Astrocyte (in vitro differentiated cells and primary cell): Measurements from ENCODE around the gene LYRM4. TPM values are rescaled to one million over a fixed set of nuclear protein-coding genes. Genes with fewer than 3 reads are reported as not detected.

Experiments
- DNase-seq: peaks from one replicate; pipeline ENCODE4 v3.0.0-alpha.2; 2010; ENCODE audit warnings: low read depth
- FAIRE-seq: peaks from 2 replicates; lab custom pipeline; 2011; peaks lifted over from hg19 to GRCh38; lab: Jason Lieb, UNC
- H2AFZ ChIP-seq: 2 replicates; pipeline ENCODE4 v1.6.0; 2012; ENCODE audit warnings: low read depth, low read length, inconsistent platforms
- H3K27ac ChIP-seq: 2 replicates; pipeline ENCODE4 v1.5.1; 2011; ENCODE audit warnings: low read depth, low read length, inconsistent platforms
- H3K27me3 ChIP-seq: 2 replicates; pipeline ENCODE4 v1.6.0; 2011; ENCODE audit warnings: low read length, inconsistent platforms; ENCODE audit not compliant: insufficient read depth
- H3K36me3 ChIP-seq: 2 replicates; pipeline ENCODE4 v1.5.1; 2011; ENCODE audit warnings: low read length, inconsistent platforms; ENCODE audit not compliant: insufficient read depth
- H3K4me1 ChIP-seq: 2 replicates; pipeline ENCODE4 v1.5.1; 2011; ENCODE audit warnings: low read length, inconsistent platforms; ENCODE audit not compliant: insufficient read depth
- H3K4me2 ChIP-seq: 2 replicates; pipeline ENCODE4 v1.6.0; 2012; ENCODE audit warnings: low read length, inconsistent platforms
- H3K4me3 ChIP-seq: 2 replicates; pipeline ENCODE4 v1.5.1; 2011; ENCODE audit warnings: low read depth, mild to moderate bottlenecking, low read length, inconsistent platforms; ENCODE audit not compliant: insufficient read depth
- H3K79me2 ChIP-seq: 2 replicates; pipeline ENCODE4 v1.6.0; 2012; ENCODE audit warnings: mild to moderate bottlenecking, low read length, inconsistent platforms; ENCODE audit not compliant: insufficient read depth
- H3K9ac ChIP-seq: 2 replicates; pipeline ENCODE4 v1.6.0; 2012; ENCODE audit warnings: mild to moderate bottlenecking, low read length, inconsistent platforms
- H3K9me3 ChIP-seq: 2 replicates; pipeline ENCODE4 v1.5.1; 2012; ENCODE audit warnings: low read depth, mild to moderate bottlenecking, low read length, inconsistent platforms; ENCODE audit not compliant: insufficient read depth
- H4K20me1 ChIP-seq: 2 replicates; pipeline ENCODE4 v1.6.0; 2012; ENCODE audit warnings: low read length, inconsistent platforms; ENCODE audit not compliant: insufficient read depth
- H3K27ac Mint-ChIP-seq: one replicate; pipeline ENCODE4 v1.8.0; 2021; ENCODE audit warnings: mild to moderate bottlenecking, mixed read lengths; ENCODE audit not compliant: unreplicated experiment
- H3K27me3 Mint-ChIP-seq: one replicate; pipeline ENCODE4 v1.8.0; 2021; ENCODE audit warnings: low read depth, mixed read lengths; ENCODE audit not compliant: unreplicated experiment
- H3K36me3 Mint-ChIP-seq: one replicate; pipeline ENCODE4 v1.8.0; 2021; ENCODE audit warnings: low read depth, mixed read lengths; ENCODE audit not compliant: unreplicated experiment
- H3K4me1 Mint-ChIP-seq: one replicate; pipeline ENCODE4 v1.8.0; 2021; ENCODE audit warnings: low read depth, mixed read lengths; ENCODE audit not compliant: unreplicated experiment
- H3K4me3 Mint-ChIP-seq: one replicate; pipeline ENCODE4 v1.8.0; 2021; ENCODE audit warnings: mild to moderate bottlenecking, moderate library complexity, mixed read lengths; ENCODE audit not compliant: unreplicated experiment
- H3K9me3 Mint-ChIP-seq: one replicate; pipeline ENCODE4 v1.8.0; 2021; ENCODE audit warnings: mild to moderate bottlenecking, mixed read lengths; ENCODE audit not compliant: unreplicated experiment
- CTCF ChIP-seq: IDR thresholded peaks from 2 replicates; pipeline ENCODE4 v1.5.1; 2011; ENCODE audit warnings: low read depth, mild to moderate bottlenecking, inconsistent platforms, low read length, moderate library complexity; ENCODE audit not compliant: insufficient read depth
- EZH2 ChIP-seq: IDR thresholded peaks from 2 replicates; pipeline ENCODE4 v1.6.1; 2012; ENCODE audit warnings: mild to moderate bottlenecking, low read length, inconsistent platforms; ENCODE audit not compliant: insufficient read depth
- total RNA-seq: library from RNA; stranded (reverse); gene quantifications from 2 replicates; pipeline ENCODE4 v1.2.1, GENCODE V29; 2021

LYRM4 gene
- total RNA-seq, 1 donor from 2014 or later: 39.1 TPM

DNA sequence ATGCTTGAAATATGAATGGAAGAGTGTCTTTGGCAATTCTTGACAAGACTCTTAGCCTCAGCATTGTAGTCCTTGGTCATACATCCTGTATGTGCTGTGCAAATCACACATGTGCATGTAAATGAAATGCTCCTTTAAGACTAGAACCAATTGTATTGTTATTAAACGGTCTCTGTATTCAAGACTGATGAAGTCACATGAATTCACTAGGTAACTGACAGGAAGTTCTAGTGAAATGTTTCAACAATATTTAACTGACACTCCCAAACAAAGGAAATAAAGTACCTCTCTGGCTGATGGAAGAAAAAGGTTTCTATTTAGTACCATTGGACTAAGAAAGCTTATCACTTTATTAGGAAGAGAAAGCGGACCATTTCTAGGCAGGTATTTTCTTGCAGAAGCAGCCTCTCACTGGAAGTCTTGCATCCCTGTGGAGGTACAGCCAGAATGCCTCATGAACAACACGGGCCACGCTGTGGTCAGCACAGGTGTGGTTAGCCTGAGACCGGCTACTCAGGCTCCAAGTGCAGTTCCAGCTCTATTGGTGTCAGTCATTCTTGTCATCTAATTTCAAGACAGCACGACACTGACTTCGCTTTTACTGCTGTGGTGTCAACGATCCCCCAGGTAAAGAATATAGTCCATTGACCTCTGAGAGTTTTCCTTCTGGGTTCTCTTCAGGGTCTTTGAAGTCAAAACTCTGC is 158.3 kb downstream of the LYRM4 start:
- no peak overlapping the region for H3K9ac ChIP-seq
- no peaks in the 10 kb centered on the region for H4K20me1 ChIP-seq
- no peaks in the 10 kb centered on the region for H3K36me3 ChIP-seq
- Mint-ChIP-seq H3K9me3 (peaks cover 8% of the 10 kb centered on the region), H3K4me3 (no peak overlapping the region), H3K4me1 (no peaks in the 10 kb centered on the region), H3K36me3 (peaks cover 21% of the 10 kb centered on the region), H3K27ac (no peak overlapping the region), H3K27me3 (peaks cover 7% of the 10 kb centered on the region)
- H2AFZ ChIP-seq: no peak overlapping the region
- no peak for FAIRE-seq
- TF ChIP-seq EZH2 (no peak), CTCF (no peak)
- H3K27ac ChIP-seq: no peak overlapping the region
- no peak for DNase-seq
- H3K4me3 ChIP-seq: no peak overlapping the region
- H3K79me2 ChIP-seq: no peaks in the 10 kb centered on the region
- no peaks in the 10 kb centered on the region for H3K9me3 ChIP-seq
- no peaks in the 10 kb centered on the region for H3K4me1 ChIP-seq
- peaks cover 8% of the 10 kb centered on the region for H3K27me3 ChIP-seq
- no peak overlapping the region for H3K4me2 ChIP-seq

DNA sequence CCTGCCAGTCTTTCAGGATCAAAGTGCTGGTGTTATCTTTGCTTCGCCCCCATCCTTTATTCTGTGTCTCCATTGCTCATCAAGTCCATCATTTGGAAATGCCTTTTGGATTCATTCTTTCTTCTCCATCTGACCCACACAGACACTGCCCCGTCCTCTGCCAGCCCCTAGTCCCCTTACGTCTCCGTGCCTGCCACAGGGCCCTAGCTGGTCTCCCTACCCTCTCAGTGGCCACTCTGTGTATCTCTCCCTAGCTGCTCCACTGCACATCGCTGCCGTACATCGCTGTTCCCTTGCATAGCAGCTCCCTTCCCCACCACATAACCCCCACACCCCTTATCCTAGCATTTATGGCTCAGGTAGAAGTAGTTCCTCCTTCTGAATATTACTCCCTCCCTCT is 159.9 kb downstream of the LYRM4 start:
- Histone ChIP-seq H4K20me1 (no peaks in the 10 kb centered on the region), H3K4me1 (no peaks in the 10 kb centered on the region), H3K79me2 (no peaks in the 10 kb centered on the region), H3K27me3 (peaks cover 12% of the 10 kb centered on the region), H3K4me3 (no peak overlapping the region), H3K27ac (no peak overlapping the region), H3K9ac (no peak overlapping the region), H3K9me3 (no peaks in the 10 kb centered on the region), H3K36me3 (no peaks in the 10 kb centered on the region), H3K4me2 (no peak overlapping the region), H2AFZ (no peak overlapping the region)
- Mint-ChIP-seq H3K36me3 (peaks cover 11% of the 10 kb centered on the region), H3K27ac (peak overlapping the region; percentile 34), H3K9me3 (peaks cover 8% of the 10 kb centered on the region), H3K4me1 (no peaks in the 10 kb centered on the region), H3K27me3 (peaks cover 7% of the 10 kb centered on the region), H3K4me3 (no peak overlapping the region)
- no peak for TF ChIP-seq EZH2
- no peak for TF ChIP-seq CTCF
- FAIRE-seq (no peak), DNase-seq (no peak)

DNA sequence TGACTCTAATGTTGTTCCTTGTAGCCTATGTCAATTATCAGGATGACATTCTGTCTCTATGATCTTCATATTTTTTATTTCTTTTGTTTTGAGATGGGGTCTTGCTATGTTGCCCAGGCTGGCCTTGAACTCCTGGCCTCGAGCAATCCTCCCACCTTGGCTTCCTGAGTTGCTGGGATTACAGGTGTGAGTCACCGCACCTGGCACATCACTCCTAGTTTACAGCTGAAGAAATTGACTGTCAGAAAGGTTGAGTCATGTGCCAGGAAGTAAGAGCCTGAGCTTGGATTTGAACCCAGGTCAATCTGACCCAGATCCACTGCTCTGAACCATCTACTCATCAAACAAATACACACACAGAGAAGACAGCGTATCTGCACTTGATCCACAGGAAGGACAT is 161.2 kb downstream of the LYRM4 start:
- FAIRE-seq: no peak
- no peak for DNase-seq

More for the DNA sequence above, 161.2 kb downstream of the LYRM4 start:
- TF ChIP-seq CTCF: no peak
- no peak for TF ChIP-seq EZH2
- peaks cover 7% of the 10 kb centered on the region for H3K36me3 Mint-ChIP-seq
- Histone ChIP-seq H3K79me2 (no peaks in the 10 kb centered on the region), H3K4me3 (no peak overlapping the region), H3K27me3 (peaks cover 12% of the 10 kb centered on the region), H3K9me3 (no peaks in the 10 kb centered on the region), H3K36me3 (no peaks in the 10 kb centered on the region), H2AFZ (no peak overlapping the region), H4K20me1 (no peaks in the 10 kb centered on the region), H3K27ac (no peak overlapping the region), H3K4me2 (no peak overlapping the region), H3K4me1 (peaks cover 9% of the 10 kb centered on the region), H3K9ac (no peak overlapping the region)
- peaks cover 7% of the 10 kb centered on the region for H3K27me3 Mint-ChIP-seq
- H3K27ac Mint-ChIP-seq: no peak overlapping the region
- H3K4me3 Mint-ChIP-seq: no peak overlapping the region
- H3K9me3 Mint-ChIP-seq: peaks cover 8% of the 10 kb centered on the region
- peaks cover 6% of the 10 kb centered on the region for H3K4me1 Mint-ChIP-seq
